HG03439 (cell line): Measurements from ENCODE around the gene OR5AN1.
"Not testable (repeated sequence)": the region's sequence is repeated elsewhere in the genome, so short reads cannot be mapped to it uniquely, and the experiment has no call there.

Source experiments
- ATAC-seq: cut with Tn5 transposase; IDR thresholded peaks from one replicate; pipeline ENCODE4 v1.9.1; 2021; ENCODE audit warnings: mild to moderate bottlenecking, moderate library complexity; ENCODE audit not compliant: unreplicated experiment

The OR5AN1 gene, protein sequence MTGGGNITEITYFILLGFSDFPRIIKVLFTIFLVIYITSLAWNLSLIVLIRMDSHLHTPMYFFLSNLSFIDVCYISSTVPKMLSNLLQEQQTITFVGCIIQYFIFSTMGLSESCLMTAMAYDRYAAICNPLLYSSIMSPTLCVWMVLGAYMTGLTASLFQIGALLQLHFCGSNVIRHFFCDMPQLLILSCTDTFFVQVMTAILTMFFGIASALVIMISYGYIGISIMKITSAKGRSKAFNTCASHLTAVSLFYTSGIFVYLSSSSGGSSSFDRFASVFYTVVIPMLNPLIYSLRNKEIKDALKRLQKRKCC

DNA sequence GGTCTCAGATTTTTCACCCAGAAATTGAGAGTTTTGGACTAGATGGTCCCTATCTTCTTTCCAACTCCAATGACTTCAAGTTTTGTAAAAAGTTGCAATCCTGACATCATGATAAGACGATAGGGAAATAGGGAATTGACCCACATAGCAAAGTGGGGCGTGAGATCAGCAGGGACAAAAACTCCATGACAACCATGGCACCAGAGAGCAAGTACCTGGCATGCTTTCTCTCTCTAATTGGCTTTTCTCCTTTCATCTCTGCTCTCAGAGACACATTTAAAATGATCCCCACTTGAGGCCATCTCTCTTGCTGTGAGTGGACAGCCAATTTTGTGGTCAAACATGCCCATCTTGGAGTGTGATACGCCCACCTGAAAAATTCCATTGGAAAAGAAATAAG lies at the start of gene OR5AN1:
TSS of gene OR5AN1 (plus strand) at position 301 of the 400 bp plus-strand sequence. CDS start 5,564 bp downstream, outside the sequence.
- no peak for ATAC-seq

- ATAC-seq, result no peak
Observed at GRCh38 chr11:59335001-59335400, 23.7 kb upstream of the OR5AN1 start.

- ATAC-seq, result no peak
Observed at GRCh38 chr11:59336176-59336575, 22.5 kb upstream of the OR5AN1 start.

DNA sequence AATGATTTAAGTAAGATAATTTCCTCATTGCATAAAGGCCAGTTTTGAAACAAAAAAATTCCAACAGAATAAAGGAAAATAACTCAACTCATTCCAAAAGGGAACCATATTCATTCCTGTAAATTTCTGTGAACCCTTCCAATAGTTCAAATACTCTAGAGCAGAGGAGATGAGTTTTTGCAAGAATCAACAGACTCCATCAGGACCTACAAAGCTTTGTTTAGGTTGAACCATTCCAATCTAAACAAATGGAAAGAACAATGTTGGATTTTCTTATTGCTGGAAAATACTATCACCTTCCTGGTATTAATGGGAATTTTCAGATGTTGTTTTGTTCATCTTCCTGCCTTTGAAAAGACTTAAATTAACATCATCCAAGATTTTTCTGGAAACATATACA lies 21.8 kb upstream of the OR5AN1 start:
- ATAC-seq, result no peak

DNA sequence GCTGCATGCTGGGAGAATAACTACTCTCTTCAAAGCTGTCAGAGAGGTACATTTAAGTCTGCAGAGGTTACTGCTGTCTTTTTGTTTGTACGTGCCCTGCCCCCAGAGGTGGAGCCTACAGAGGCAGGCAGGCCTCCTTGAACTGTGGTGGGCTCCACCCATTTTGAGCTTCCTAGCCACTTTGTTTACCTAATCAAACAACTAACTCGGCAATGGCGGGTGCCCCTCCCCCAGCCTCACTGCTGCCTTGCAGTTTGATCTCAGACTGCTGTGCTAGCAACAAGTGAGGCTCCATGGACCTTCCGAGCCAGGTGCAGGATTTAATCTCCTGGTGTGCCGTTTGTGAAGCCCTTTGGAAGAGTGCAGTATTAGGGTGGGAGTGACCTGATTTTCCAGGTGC lies 9.0 kb upstream of the OR5AN1 start:
- ATAC-seq, result not testable (repeated sequence)

DNA sequence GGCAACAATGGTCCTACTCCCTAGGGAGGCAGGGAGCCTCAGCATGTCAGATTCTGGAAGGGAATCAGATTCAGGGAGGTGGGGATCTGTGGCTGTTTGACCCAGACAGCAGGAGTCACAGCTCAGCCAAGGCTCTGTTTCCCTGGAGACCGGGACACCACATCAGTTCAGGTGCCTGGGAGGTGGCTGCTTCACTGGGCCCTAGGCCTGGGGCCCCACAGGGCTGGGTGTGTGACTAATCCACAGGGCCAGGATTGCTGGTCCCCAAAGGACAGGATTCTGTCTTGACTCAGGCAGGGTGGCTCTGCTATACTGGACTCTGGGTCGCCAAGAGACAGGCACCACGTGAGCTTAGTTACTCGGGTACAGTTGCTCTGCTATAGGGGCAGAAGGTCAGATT lies 3.5 kb upstream of the OR5AN1 start:
- ATAC-seq, result no peak

GRCh38 chr11:59356561-59356960 lies 2.1 kb upstream of the OR5AN1 start:
- ATAC-seq, result no peak

DNA sequence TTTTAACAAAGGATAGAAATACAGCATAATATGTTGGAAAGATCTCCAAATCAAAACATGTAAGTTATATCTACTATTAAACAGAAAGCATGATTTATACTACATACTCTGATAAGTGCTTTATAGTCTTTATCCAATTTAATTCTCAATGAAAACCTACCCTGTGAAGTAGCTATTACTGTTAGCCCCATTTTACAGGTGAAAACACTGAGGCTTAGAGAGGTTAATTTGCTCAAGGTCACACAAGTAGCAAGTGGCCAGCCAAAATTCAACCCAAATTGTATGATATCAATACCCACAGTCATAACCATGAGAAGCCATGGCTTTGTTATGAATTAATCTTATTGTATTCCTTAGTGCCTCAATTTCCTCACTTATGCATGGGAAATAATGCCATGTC lies 675 bp upstream of the OR5AN1 start:
- ATAC-seq, result no peak

DNA sequence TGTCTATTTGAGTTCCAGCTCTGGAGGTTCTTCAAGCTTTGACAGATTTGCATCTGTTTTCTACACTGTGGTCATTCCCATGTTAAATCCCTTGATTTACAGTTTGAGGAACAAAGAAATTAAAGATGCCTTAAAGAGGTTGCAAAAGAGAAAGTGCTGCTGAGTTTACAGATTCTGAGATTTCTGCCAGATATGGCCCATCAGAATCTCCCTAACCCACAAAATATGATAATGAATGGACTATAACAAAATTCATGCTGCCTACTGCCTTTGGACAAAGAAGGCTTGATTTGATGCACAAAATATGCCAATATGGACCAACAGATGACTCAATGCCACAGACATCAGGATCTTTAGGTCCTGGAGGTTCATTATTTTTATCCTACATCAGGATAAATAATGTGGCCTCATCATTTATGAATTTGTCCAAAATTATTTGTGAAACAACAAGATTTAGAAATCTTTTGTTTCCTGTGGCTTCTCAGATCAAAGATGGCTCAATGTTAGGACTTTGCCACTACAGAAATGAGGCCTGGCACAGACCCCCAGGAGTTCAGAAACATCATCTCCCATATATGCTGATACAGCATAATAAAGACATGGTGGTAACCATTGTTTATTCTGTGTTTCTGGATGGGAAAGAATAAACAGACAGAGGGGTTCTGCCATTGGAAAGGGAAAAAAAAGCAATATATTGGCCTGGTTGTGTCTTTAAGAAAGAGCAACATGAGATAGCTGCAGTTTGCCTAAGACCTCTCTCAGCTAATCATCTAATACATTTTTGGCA lies 6.7 kb downstream of the OR5AN1 start:
- no peak for ATAC-seq

- ATAC-seq, result no peak
Observed at GRCh38 chr11:59368238-59369022, 9.7 kb downstream of the OR5AN1 start.

DNA sequence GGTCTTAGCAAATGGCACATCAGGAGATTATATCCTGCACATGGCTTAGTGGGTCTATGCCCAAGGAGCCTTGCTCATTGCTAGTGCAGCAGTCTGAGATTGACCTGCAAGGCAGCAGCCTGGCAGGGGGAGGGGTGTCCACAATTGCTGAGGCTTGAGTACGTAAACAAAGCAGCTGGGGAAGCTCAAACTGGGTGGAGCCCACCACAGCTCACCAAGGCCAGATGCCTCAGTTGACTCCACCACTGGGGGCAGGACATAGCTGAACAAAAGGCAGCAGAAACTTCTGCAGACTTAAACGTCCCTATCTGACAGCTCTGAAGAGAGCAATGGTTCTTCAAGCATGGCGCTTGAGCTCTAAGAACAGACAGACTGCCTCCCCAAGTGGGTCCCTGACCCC lies 13.6 kb downstream of the OR5AN1 start:
- not testable (repeated sequence) for ATAC-seq

DNA sequence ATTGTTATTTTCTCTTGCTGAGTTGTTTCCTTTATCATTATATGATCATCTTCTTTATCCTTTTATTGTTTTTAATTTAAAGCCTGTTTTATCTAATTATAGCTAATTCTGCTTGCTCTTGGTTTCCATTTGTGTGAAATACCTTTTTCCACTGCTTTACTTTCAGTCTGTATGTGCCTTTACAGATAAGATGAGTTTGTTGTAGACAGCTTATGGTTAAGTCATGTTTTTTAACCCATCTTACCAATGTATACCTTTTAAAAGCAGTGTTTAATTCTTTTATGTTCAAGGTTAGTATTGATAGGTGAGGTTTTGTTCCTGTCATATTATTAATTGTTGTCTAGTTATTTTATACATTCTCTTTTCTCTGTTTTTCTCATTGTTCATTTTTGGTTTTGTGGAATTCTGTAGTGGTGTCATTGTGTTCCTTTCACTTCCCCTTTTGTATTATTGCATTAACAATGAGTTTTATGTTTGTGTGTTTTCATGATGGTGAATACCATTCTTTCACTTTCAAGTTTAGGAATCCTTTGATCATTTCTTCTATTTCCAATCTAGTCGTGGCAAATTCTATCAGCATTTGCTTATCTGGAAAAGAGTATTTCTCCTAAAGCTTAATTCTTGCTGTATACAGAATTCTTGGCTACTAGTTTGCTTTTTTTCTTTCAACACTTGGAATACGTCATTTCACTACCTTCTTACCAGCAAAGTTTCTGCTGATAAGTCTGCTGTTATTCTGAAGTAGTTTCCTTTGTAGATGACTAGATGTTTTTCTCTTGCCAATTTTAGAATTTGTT lies 21.8 kb downstream of the OR5AN1 start:
- peak; percentile 96 for ATAC-seq

GRCh38 chr11:59394186-59394585 lies 35.5 kb downstream of the OR5AN1 start:
- no peak for ATAC-seq

GRCh38 chr11:59400461-59401261 lies 42.0 kb downstream of the OR5AN1 start:
- no peak for ATAC-seq

- ATAC-seq, result no peak
Observed at GRCh38 chr11:59401262-59401552, 42.5 kb downstream of the OR5AN1 start.

DNA sequence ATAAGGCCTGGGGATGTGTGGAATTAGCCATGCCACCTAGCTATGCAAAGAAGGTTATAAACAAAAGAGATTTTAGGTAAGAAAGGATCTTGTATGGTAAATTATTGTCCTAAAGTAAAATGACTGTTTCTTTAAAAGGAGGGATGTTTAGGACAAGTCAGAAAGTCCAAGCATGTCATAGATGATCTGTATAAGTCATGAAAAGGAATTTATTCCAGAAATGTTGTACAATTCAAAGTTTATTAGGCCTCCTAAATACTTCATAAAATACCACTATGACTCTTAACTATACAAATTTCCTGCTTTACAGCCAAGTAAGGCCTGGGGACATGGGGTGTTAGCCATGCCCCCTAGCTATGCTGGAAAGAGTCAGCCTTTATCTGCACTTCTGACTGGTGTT lies 44.9 kb downstream of the OR5AN1 start:
- ATAC-seq, result no peak

- no peak for ATAC-seq
Observed at GRCh38 chr11:59413646-59414045, 55.0 kb downstream of the OR5AN1 start.

DNA sequence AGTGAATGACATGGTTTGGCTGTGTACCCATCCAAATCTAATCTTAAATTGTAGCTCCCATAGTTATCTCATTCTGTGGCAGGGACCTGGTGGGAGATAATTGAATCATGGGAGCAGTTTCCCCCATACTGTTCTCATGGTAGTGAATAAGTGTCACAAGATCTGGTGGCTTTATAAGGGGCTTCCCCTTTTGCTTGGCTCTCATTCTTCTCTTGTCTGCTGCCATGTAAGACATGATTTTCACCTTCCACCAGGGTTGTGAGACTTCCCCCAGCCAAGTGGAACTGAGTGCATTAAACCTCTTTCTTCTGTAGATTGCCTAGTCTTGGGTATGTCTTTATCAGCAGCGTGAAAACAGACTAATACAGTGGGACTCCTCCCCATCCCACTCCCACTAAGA lies 56.4 kb downstream of the OR5AN1 start:
- ATAC-seq, result no peak

DNA sequence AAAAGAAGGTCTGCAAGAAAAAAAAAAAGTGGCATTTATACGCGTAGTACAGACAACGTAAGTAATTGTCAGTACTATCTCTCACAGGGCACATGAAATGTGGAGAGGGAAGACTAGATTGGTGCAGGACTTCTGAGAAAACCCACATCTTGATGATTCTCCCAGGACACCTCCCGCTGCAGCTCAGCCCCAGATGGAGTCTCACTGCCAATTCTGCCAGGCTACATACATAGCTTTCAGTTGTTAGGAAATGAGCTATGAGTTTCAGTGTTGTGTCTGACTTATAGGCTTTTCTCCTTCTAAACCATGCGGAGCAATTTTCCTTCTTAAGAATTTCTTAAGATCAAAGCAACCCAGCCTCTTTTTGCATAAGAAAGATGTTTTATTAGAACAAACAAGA lies 57.9 kb downstream of the OR5AN1 start:
- no peak for ATAC-seq

GRCh38 chr11:59417023-59417422 lies 58.3 kb downstream of the OR5AN1 start:
- no peak for ATAC-seq
